ENCODE measurements around the gene NR0B2. TPM values are rescaled to one million over a fixed set of nuclear protein-coding genes. Genes with fewer than 3 reads are reported as not detected.

Gene NR0B2
- total and polyA plus RNA-seq, 4 donors, result 28.0 TPM; not detected in 3

DNA sequence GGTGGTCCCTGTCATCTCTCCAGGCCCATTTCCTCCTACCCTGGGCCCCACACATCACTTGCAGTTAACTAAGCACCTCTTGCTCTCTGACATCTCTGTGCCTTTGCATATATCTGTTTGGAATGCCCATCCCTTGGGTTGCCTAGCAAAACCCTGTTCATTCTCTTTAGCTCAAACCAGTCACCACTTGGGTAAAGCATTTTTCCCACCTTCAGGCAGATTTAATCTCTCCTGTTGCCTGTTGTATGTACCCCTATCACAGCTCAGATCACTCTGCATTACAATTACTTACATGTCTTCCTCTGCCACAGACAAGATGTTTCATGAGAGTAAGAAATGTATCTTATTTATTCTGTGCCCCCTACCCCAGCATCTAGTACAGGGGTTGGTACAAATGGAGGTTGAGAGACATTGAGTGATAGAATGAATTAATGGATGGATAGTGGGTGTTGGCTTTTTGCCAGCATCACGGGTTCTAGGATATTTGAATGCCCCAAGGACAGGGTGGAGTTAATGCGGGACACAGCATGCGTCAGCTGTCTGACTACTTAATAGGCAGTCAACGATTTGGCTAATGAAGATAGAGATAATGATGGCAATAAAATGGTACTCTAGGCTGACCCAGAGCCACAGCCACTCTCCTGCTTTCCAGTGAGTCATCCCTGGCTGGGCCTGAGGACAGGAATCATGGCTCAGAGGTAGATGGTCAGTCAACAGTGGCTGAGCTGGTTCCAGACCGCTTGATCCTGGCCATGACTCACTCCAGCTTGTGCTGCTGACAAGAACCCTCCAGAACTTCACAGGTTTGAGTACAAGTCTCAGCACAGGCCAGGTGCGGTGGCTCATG, 6.5 kb downstream of the NR0B2 start:
- WGBS, 2 donors, result 59 to 65% methylated on average over 6 of the region's 6 CpGs
- peak in 1 of 2 donors; percentile 50 for DNase-seq
- Histone ChIP-seq H3K27ac (ENCODE audit: low read depth in 1 of 2, low read length in 2 of 2) (no peak overlapping the region), H3K9me3 (ENCODE audit: control insufficient read depth, low read length) (no peaks in the 10 kb centered on the region), H3K4me1 (ENCODE audit: control insufficient read depth in 1 of 2, insufficient read depth in 2 of 2, low read length in 2 of 2) (no peaks in the 10 kb centered on the region), H3K27me3 (ENCODE audit: control insufficient read depth in 1 of 2, insufficient read depth in 2 of 2, low read length in 1 of 2) (no peaks in the 10 kb centered on the region), H3K4me3 (ENCODE audit: low read length in 2 of 2) (no peak overlapping the region), H3K36me3 (ENCODE audit: control insufficient read depth in 1 of 2, insufficient read depth in 2 of 2, low read length in 1 of 2) (no peaks in the 10 kb centered on the region)
- intact Hi-C loops (cut with DNase I), result no loop called here
- ATAC-seq (ENCODE audit: low FRiP score), result no peak

- H3K4me1 ChIP-seq (ENCODE audit: control insufficient read depth in 1 of 2, insufficient read depth in 2 of 2, low read length in 2 of 2), result no peaks in the 10 kb centered on the region
- H3K4me3 ChIP-seq (ENCODE audit: low read length in 2 of 2), result peak overlapping the region; percentile 65 to 69
- no peaks in the 10 kb centered on the region for H3K36me3 ChIP-seq (ENCODE audit: control insufficient read depth in 1 of 2, insufficient read depth in 2 of 2, low read length in 1 of 2)
- no peaks in the 10 kb centered on the region for H3K9me3 ChIP-seq (ENCODE audit: control insufficient read depth, low read length)
- 62 to 69% methylated on average over 16 to 18 of the region's 18 CpGs for WGBS, 2 donors
- DNase-seq (no peak), ATAC-seq (ENCODE audit: low FRiP score) (no peak)
- intact Hi-C loops (cut with DNase I), result no loop called here
- no peaks in the 10 kb centered on the region for H3K27me3 ChIP-seq (ENCODE audit: control insufficient read depth in 1 of 2, insufficient read depth in 2 of 2, low read length in 1 of 2)
- no peak overlapping the region for H3K27ac ChIP-seq (ENCODE audit: low read depth in 1 of 2, low read length in 2 of 2)
Observed at GRCh38 chr1:26900815-26901511, 12.8 kb downstream of the NR0B2 start.

- no peaks in the 10 kb centered on the region for H3K27me3 ChIP-seq (ENCODE audit: control insufficient read depth in 1 of 2, insufficient read depth in 2 of 2, low read length in 1 of 2)
- peak within 1 kb of the TSS in 1 of 2 donors; percentile 64 for H3K27ac ChIP-seq (ENCODE audit: low read depth in 1 of 2, low read length in 2 of 2)
- peak; percentile 96 for DNase-seq
- H3K9me3 ChIP-seq (ENCODE audit: control insufficient read depth, low read length), result no peaks in the 10 kb centered on the region
- 0 to 1% methylated on average over 50 of the region's 50 CpGs for WGBS, 2 donors
- no peaks in the 10 kb centered on the region for H3K4me1 ChIP-seq (ENCODE audit: control insufficient read depth in 1 of 2, insufficient read depth in 2 of 2, low read length in 2 of 2)
- H3K4me3 ChIP-seq (ENCODE audit: low read length in 2 of 2), result peak within 1 kb of the TSS; percentile 65 to 69
- ATAC-seq (ENCODE audit: low FRiP score), result peak; percentile 95
- intact Hi-C loops (cut with DNase I), result no loop called here
- no peaks in the 10 kb centered on the region for H3K36me3 ChIP-seq (ENCODE audit: control insufficient read depth in 1 of 2, insufficient read depth in 2 of 2, low read length in 1 of 2)
Observed at GRCh38 chr1:26900001-26900814, 13.6 kb downstream of the NR0B2 start, which contains the start of gene GPATCH3. Gene GPATCH3, minus strand, starts transcription at chr1:26900467. Its CDS starts 25 bp downstream, at chr1:26900442.

GRCh38 chr1:26897351-26897750, 16.4 kb downstream of the NR0B2 start:
- no peaks in the 10 kb centered on the region for H3K36me3 ChIP-seq (ENCODE audit: control insufficient read depth in 1 of 2, insufficient read depth in 2 of 2, low read length in 1 of 2)
- WGBS, 2 donors, result 90 to 96% methylated on average over 9 of the region's 9 CpGs
- intact Hi-C loops (cut with DNase I), result no loop called here
- H3K4me1 ChIP-seq (ENCODE audit: control insufficient read depth in 1 of 2, insufficient read depth in 2 of 2, low read length in 2 of 2), result no peaks in the 10 kb centered on the region
- H3K27me3 ChIP-seq (ENCODE audit: control insufficient read depth in 1 of 2, insufficient read depth in 2 of 2, low read length in 1 of 2), result no peaks in the 10 kb centered on the region
- no peak for ATAC-seq (ENCODE audit: low FRiP score)
- no peaks in the 10 kb centered on the region for H3K9me3 ChIP-seq (ENCODE audit: control insufficient read depth, low read length)
- DNase-seq, result no peak
- H3K27ac ChIP-seq (ENCODE audit: low read depth in 1 of 2, low read length in 2 of 2), result no peak overlapping the region
- no peak overlapping the region for H3K4me3 ChIP-seq (ENCODE audit: low read length in 2 of 2)

DNA sequence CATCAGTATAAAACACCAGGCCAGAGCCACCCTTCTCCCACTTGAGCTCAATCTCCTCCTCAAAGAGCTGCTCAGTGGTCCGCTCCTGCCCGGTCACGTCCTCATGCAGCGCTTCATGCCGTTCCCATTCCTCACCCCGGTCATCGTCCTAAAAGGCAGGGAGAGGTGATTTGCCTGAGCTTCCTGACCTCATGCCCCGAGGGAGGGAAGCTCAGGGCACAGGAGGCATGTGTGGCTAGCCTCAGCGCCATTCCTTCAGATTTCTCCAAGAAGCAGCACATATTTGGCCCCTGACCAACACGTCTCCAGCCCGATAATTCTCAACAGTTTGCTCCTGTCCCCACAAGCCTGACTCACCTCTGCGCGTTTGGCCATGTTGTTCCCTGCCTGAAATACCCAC, 19.5 kb downstream of the NR0B2 start:
- ATAC-seq (ENCODE audit: low FRiP score), result no peak
- Histone ChIP-seq H3K36me3 (ENCODE audit: control insufficient read depth in 1 of 2, insufficient read depth in 2 of 2, low read length in 1 of 2) (no peaks in the 10 kb centered on the region), H3K27me3 (ENCODE audit: control insufficient read depth in 1 of 2, insufficient read depth in 2 of 2, low read length in 1 of 2) (no peaks in the 10 kb centered on the region), H3K4me1 (ENCODE audit: control insufficient read depth in 1 of 2, insufficient read depth in 2 of 2, low read length in 2 of 2) (no peaks in the 10 kb centered on the region), H3K9me3 (ENCODE audit: control insufficient read depth, low read length) (no peaks in the 10 kb centered on the region), H3K27ac (ENCODE audit: low read depth in 1 of 2, low read length in 2 of 2) (no peak overlapping the region), H3K4me3 (ENCODE audit: low read length in 2 of 2) (no peak overlapping the region)
- 90 to 91% methylated on average over 13 of the region's 13 CpGs for WGBS, 2 donors
- DNase-seq, result no peak
- intact Hi-C loops (cut with DNase I), result no loop called here

DNA sequence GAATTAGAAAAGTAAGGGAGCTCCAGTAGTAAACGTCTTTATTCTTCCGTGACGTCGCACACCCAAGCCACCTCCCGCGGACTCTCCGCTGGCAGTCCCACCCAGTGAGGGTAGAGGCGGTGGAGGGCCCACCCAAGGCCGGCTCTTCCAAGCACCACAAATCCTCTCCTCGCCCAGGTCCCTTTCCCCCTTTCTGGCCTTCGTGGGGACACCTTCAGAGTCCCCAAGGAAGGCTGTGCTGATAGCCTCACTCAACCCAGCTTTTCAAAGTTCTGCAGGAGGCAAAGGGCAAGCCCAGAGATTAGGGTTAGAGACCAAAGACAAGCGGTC, 23.3 kb downstream of the NR0B2 start:
- Histone ChIP-seq H3K27ac (ENCODE audit: low read depth in 1 of 2, low read length in 2 of 2) (peak overlapping the region; percentile 38 to 92), H3K4me3 (ENCODE audit: low read length in 2 of 2) (peak overlapping the region in 1 of 2 donors; percentile 50), H3K36me3 (ENCODE audit: control insufficient read depth in 1 of 2, insufficient read depth in 2 of 2, low read length in 1 of 2) (peaks cover 2 to 6% of the 10 kb centered on the region in 2 donors), H3K4me1 (ENCODE audit: control insufficient read depth in 1 of 2, insufficient read depth in 2 of 2, low read length in 2 of 2) (peaks cover 0 to 2% of the 10 kb centered on the region in 2 donors), H3K9me3 (ENCODE audit: control insufficient read depth, low read length) (no peaks in the 10 kb centered on the region), H3K27me3 (ENCODE audit: control insufficient read depth in 1 of 2, insufficient read depth in 2 of 2, low read length in 1 of 2) (no peaks in the 10 kb centered on the region)
- intact Hi-C loops (cut with DNase I), result no loop called here
- ATAC-seq (ENCODE audit: low FRiP score), result peak; percentile 47
- WGBS, 2 donors, result 2 to 3% methylated on average over 12 of the region's 12 CpGs
- DNase-seq, result no peak

- H3K4me1 ChIP-seq (ENCODE audit: control insufficient read depth in 1 of 2, insufficient read depth in 2 of 2, low read length in 2 of 2), result peaks cover 0 to 2% of the 10 kb centered on the region in 2 donors
- peak within 1 kb of the TSS; percentile 50 to 51 for H3K4me3 ChIP-seq (ENCODE audit: low read length in 2 of 2)
- intact Hi-C loops (cut with DNase I), result no loop called here
- 1% methylated on average over 80 to 89 of the region's 89 CpGs for WGBS, 2 donors
- H3K9me3 ChIP-seq (ENCODE audit: control insufficient read depth, low read length), result no peaks in the 10 kb centered on the region
- no peaks in the 10 kb centered on the region for H3K27me3 ChIP-seq (ENCODE audit: control insufficient read depth in 1 of 2, insufficient read depth in 2 of 2, low read length in 1 of 2)
- peaks cover 2 to 9% of the 10 kb centered on the region in 2 donors for H3K36me3 ChIP-seq (ENCODE audit: control insufficient read depth in 1 of 2, insufficient read depth in 2 of 2, low read length in 1 of 2)
- H3K27ac ChIP-seq (ENCODE audit: low read depth in 1 of 2, low read length in 2 of 2), result peak within 1 kb of the TSS; percentile 46 to 92
- peak; percentile 93 for ATAC-seq (ENCODE audit: low FRiP score)
- DNase-seq, result peak; percentile 88 to 93
Observed at GRCh38 chr1:26889551-26890466, 24.0 kb downstream of the NR0B2 start, which contains the start of gene GPN2. Gene GPN2, minus strand, starts transcription at chr1:26890283. Its CDS starts 187 bp downstream, at chr1:26890096.

All from aorta (tissue), 5 donors.